GM18507 (cell line): ENCODE results near the gene CCDC33.

ENCODE experiments used
- DNase-seq: peaks from one replicate; pipeline ENCODE4 v3.0.0; 2011; ENCODE audit warnings: low read depth; ENCODE audit not compliant: insufficient read length; ENCODE audit errors: extremely low spot score
- FAIRE-seq: peaks from 2 replicates; lab custom pipeline; 2011; peaks lifted over from hg19 to GRCh38; lab: Jason Lieb, UNC

CCDC33 gene

DNA sequence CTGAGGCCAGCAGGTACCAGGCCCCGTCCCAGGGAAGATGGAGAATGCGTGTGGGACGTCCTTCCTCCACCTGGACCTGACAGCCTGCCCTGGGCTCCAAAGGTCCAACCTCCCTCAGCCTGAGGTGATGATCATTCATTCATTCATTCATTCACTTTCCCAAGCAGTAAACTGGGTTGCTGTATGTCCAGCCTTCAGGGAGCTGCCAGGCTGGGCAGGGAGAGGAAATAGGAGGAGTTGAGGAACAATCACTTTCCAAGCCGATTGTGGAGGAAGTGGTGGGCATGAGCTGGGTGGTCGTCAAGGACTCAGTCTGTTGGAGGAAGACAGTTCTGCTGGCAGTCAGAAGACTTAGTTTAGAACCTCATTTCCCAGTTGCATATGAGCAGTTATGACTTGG lies 10.2 kb upstream of the CCDC33 start:
- FAIRE-seq (no peak), DNase-seq (no peak)

DNA sequence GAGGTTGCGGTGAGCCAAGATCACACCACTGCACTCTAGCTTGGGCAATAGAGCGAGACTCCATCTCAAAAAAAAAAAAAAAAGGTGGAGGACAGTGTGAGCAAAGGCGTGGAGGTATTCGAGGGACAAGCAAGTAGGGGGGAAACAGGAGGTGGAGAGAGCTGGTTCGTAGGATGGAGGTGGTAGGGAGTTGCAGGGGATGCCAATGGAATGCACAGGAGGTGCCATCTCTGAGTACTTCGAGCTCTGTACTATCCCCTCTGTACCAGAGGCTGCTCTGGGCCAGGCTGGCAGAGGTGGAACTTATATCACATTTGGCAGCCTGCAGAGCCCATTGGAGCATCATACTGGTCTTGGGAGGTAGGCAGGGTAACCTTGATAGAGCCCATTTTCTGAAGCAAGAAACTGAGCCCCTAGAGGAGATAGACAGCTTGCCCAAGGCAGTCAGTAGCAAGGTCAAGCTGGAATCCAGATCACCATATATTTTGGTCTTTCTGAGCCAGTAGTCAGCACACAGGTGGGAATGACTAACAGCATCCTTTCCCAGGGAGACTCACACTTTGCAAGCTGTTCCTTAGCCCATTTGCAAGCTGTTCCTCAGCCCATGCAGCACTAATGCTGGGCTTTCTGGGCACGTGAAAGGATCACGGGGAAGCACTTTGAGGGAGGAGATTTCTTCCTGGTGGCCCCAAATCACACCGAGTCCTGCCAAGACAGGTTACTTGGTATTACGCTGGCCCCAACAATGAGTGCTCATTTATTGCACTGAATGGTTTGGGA lies 9.2 kb upstream of the CCDC33 start:
- DNase-seq (no peak), FAIRE-seq (no peak)

DNA sequence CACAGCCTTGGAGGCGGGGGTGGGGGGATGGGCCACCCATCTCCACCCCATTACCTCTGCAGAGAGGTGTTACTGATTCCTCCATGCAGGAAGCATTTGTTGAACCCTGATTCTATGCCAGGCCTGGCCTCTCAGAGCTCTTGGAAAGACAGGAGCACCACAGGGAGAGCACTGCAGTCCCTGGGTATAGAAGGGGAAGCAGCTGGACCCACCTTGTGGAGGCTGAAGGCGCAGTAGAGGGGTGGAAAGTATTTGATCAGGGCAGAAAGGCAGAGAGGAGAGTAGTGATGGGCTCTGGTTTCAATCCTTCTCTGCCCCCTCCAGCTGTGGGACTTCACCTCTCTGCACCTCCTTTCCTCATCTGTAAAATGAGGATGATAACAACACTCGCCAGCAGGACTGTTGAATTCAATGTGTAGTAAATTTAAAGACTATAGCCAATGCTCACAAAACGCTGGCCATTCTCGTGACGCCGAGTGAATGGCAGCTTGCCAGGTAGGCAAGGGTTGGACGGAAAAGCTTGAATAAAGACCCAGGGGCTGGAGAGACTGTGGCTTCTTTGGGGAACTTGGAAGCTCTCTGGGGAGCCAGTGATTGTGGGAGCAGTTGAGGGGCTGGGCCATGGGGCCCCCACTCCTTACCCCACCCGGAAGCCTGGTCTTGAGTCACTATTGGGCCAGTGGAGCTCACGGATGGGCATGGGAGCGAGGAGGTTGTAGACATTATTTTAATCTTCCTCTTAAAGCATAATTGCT lies 8.0 kb upstream of the CCDC33 start:
- FAIRE-seq (no peak), DNase-seq (no peak)

- FAIRE-seq: no peak
- no peak for DNase-seq
Observed at GRCh38 chr15:74228723-74229081, 7.4 kb upstream of the CCDC33 start.

DNA sequence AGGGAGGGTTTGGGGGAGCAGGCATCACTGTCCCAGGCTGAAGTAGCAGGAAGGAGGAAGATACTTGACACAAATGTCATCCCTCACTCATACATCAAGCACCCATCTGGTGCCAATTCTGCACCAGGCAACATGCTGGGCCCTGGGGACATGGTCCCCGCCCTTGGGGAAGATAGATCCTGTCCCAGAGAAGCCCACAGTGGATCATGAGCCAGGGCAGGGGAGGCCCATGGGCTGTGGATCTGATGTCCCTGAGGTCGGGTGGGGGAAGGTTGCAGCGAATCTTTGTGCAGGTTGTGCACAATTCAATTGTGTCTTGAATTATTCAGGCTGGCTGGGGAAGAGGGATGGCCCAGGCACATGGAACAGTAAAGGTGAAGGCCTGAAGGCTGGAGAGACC lies 6.4 kb upstream of the CCDC33 start:
- FAIRE-seq (no peak), DNase-seq (no peak)

- DNase-seq: no peak
- no peak for FAIRE-seq
Observed at GRCh38 chr15:74231475-74231874, 4.7 kb upstream of the CCDC33 start.

- FAIRE-seq: no peak
- no peak for DNase-seq
Observed at GRCh38 chr15:74233373-74233772, 2.8 kb upstream of the CCDC33 start.

DNA sequence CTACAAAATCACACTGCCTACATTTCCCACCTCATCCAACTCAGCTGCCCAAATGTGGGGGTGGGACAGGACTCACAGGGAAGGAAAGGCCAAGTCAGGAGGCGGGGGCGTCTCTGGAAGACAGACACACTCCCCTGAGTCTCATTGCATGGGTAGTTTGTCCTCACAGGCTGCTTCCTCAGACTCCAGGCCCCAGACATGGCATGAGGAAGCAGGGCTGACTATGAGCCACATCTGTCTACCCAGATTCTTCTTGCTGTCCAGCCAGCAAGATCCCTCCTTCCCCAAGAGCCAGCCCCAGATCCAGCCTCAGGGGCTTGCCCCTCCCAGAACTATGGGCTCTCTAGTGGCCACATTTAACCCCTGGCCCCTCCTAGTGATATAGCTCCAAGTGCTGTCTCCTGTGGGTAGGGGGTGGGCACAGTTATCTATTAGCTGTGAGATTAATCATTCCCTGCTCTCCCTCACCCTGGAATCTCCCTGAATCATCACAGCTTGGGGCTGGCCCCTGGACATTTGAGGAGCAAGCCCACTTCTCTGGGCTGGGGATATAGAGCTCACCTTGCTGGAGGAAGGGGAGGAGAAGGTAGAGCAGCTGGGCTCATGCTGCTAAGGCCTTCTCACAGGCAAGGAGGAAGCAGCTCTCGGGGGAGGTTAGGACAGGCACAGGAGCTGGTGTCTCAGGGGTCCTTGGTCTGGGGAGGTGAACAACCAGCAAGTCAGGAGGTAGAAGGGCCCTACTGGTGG lies 2.1 kb upstream of the CCDC33 start:
- FAIRE-seq (no peak), DNase-seq (no peak)

- FAIRE-seq: no peak
- no peak for DNase-seq
Observed at GRCh38 chr15:74234598-74234875, 1.6 kb upstream of the CCDC33 start.

- no peak for DNase-seq
- no peak for FAIRE-seq
Observed at GRCh38 chr15:74239051-74239705, 3.1 kb downstream of the CCDC33 start.

DNA sequence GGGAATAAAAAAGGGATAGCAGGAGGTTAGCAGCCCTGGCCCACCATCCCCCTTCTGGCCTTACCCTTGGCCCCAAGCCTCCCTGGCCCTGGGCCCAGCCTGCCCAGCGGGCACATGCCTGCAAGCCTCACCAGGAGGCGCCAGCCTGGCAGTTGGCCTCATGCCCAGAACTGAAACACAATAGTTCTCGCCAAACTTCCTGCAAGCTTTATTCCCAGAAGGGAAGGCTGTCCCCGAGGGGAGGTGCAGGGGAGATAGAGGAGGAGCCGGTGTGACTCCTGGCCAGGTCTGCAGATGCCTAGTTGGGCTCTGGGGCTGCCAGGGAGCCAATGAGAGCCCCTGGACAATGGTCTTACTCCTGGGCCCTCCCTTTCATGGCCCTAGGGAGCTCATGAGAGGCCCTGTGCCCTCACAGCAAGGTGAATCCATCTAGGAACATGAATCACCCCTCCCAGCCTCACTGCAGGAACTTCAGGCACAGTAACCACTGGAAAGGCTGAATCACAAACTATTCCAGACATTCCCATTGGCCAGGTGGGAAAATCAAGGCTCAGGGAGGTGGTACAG lies 4.0 kb downstream of the CCDC33 start:
- DNase-seq (no peak), FAIRE-seq (no peak)

- DNase-seq (no peak), FAIRE-seq (no peak)
Observed at GRCh38 chr15:74240897-74241614, 4.9 kb downstream of the CCDC33 start.

DNA sequence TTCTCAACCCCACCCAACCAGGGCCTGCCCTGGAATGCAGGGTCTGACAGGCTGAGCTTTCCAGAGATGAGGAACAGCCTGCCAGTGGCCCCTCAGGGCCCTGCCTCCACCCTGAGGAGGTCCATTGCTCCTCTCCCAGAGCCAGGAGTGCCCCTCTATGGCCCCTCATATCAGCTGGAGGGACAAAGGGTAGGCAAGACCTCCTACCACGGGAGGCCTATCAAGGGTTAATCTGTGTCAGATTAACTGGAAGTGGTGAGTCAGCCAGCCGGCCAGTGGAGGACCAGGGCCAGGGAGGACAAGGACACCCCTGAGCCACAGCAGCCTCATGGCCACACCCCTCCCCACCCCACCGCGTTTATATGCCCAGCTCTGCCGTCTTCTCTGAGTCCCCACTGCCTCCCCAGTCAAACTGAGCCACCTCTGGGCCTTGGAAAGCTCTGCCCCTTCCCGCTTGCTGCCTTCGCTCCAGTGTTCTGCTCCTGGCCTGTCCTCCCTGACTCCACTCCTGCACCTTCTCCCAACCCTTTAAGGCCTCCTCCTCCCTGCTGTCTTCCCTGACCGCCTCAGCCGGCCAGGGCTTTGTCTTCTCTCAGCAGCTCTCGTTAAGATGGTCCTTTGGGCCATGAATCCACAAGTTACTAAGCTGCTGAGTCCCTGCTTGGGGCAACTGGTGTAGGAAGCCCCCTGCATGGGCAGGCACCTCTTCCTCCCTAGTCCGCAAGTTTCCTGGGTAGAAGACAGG lies 6.5 kb downstream of the CCDC33 start:
- FAIRE-seq (no peak), DNase-seq (no peak)

DNA sequence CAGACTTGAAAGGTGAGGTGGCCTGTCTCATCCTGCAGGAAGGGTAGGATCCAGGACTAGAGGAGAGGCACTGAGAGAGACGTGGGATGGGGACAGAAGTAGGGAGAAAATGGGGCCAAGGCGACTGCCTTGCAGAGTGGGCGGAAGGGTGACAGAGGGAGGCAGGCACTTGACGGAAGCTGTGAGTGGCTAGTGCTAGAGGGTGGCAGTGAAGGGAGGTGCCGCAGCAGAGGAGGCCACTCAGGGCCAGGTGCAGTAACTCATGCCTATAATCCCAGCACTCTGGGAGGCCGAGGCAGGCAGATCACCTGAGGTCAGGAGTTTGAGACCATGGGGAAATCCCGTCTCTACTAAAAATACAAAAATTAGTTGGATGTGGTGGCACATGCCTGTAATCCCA lies 7.3 kb downstream of the CCDC33 start:
- no peak for FAIRE-seq
- no peak for DNase-seq

DNA sequence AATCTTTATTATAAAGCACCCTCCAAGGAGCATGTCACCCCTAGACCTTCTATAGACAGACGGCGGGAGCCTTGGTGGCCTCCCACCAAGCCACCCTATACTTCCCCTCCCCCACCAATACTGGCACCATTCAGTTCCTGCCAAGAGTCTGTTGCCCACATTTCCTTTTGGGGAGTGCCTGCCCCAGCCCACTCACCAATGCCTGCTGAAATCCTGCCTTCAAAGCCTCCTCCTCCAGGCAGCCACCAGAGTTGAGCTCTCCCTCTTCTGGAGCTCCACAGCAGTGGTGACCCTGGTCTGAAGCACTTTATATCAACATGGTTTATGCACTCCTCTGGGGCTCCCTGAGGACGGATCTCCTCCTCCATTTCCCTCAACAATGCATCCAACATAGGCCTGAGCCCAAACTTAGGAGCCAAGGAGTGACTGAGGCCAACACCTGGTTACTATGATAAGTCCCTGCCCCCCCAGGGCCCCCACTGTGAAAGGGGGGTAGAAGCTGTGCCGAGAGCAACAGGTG lies 8.8 kb downstream of the CCDC33 start:
- FAIRE-seq: no peak
- no peak for DNase-seq

DNA sequence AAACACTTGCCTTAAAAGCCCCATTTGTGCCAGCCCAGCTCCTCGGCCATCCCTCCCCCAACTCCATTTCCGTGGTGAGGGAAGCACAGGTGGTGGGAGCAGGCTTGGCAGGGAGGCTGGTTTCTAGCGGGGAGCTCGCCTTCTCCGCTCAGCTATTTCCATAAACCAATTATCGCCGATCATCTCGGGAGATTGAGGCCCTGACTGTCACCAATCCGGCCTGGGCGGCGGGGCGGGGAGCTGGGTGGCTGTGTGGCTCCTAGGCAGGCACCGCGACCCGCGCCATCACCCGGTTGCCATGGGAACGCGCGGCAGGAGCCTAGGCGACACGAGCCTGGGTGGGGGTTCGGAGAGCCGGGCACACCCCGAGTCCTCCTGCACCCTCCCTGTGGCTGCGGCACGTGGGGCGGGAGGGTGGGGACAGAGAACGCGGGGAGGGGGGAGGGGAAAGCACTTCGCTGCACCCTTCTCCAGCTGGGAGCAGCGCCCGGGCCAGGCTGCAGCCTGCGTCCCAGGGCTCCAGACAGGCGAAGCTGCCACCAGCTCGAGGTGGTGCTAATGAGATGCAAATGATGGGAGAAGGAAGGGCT lies 9.3 kb downstream of the CCDC33 start:
- DNase-seq: no peak
- FAIRE-seq: no peak

- DNase-seq (no peak), FAIRE-seq (no peak)
Observed at GRCh38 chr15:74250266-74250665, 14.1 kb downstream of the CCDC33 start.

GRCh38 chr15:74251131-74251811 lies 15.1 kb downstream of the CCDC33 start:
- FAIRE-seq (no peak), DNase-seq (no peak)
